Hippocampal formation (tissue), 2 donors: ENCODE measurements around the gene FLVCR2.
"Not testable (repeated sequence)": the region's sequence is repeated elsewhere in the genome, so short reads cannot be mapped to it uniquely, and the experiment has no call there.

ENCODE experiments used
- DNase-seq, 2 donors: peaks; one replicate each; lab custom pipeline; 2025; lab: John Stamatoyannopoulos, UW

FLVCR2 gene

DNA sequence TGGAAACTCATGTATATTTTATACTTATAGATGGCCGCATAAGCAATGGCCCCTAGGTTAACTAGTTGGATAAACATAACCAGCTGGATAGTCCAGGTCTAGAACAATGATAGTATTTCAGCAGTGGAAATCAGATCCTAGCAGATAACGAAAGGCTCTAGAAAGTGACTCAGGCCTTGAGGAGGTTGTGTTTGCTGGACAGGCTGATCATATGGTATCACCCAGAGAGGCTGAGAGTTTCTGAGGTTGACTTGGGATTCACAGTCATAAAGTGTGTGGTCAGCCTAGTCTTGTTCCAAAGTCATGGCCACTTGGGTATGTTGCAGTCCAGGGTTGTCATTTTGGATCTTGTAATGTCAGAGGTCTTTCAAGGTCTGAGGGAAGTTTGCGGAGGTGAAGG is 16.8 kb downstream of the FLVCR2 start:
- DNase-seq, result no peak

- no peak for DNase-seq
Measured at GRCh38 chr14:75597149-75597548, 18.7 kb downstream of the FLVCR2 start.

- not testable (repeated sequence) for DNase-seq
Measured at GRCh38 chr14:75600100-75600499, 21.7 kb downstream of the FLVCR2 start.

GRCh38 chr14:75601061-75601460 is 22.6 kb downstream of the FLVCR2 start:
- DNase-seq, result not testable (repeated sequence)

DNA sequence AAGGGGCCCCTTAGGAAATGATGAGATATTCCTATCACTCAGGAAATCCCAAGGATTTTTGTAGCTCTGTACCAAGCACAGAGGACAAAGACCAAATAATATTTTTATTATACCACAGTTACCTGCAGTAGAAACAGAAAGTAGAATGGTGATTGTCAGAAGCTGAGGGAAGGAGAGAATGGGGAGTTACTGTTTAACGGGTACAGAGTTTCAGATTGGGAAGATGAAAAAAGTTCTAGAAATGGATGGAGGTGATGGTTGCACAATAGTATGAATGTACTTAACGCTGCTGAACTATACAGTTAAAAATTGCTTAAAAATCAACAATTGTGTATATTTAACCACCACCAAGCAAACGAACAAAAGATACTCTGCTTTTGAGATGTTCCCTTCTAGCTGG is 24.1 kb downstream of the FLVCR2 start:
- DNase-seq, result no peak

DNA sequence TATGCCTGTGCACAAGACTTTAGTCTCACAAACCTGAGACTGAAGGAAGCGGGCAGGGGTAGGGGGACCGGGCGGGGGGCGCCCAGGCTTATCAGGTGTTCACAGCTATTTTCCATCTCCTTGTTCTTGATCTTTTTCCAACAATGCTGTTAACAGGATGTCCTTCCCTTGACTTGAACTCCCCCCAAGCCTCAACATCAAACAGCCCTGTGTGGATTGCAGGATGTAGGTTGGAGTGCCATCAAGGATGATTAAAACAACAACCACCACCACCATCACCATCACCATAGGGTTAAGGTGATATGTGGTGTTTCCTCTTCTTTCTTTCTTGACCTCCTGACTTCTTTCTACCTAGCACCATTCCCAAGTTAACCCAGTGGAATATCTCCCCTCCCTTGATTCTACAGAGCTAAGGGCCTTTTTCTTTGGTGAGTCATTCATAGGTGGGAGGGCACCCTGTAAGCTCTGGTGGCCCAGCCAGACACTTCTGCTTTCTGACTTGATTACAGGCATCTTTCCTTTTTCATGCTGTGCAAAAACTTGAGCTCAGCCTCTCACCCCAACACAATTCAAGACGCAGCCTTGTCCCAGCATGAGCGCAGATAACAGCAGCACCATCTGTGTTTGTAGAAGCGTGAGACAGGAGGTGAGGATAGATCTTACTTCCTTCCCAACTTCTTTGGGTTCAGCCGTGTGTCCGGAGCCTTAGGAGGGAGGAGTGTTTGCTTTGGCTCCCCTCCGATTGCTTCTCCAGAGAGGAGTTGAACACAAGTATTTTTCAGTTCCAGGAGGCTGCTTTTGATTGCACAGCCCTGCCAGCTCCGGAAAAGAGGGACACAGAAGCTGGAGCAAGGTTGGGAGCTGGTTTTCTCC is 26.8 kb downstream of the FLVCR2 start:
- DNase-seq, result no peak

DNA sequence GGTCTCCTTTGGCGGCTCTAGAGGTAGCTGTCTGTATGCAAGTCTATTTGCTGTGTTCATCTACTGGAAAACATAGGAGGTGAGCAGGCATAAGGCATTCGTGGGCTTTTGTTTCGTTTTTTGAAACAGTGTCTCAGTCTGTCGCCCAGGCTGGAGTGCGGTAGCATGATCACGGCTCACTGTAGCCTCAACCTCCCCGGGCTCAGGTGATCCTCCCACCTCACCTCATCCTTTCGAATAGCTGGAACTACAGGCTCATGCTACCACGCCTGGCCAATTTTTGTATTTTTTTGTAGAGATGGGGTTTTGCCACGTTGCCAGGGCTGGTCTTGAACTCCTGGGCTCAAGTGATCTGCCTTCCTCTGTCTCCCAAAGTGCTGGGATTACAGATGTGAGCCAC is 27.5 kb downstream of the FLVCR2 start:
- DNase-seq, result no peak

DNA sequence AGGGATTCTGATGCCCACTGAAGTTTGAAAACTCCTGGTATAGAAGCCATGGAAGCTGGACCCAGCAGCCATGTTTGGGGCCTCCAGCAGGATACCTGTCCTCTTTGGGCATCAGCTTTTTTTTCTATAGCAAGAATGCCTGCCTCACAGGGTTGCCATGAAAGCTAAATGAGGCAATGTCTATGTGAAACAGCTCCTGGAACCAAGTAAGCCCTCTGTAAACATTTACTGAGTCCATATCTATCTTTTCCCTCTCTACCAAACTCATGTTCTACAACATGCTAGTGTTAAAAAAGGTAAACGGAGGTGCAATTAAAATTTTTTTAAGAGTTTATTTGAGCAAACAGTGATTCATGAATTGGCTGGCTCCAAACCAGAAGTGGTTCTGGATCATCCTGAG is 28.6 kb downstream of the FLVCR2 start:
- DNase-seq, result no peak

GRCh38 chr14:75607842-75608640 is 29.6 kb downstream of the FLVCR2 start:
- DNase-seq, result no peak

DNA sequence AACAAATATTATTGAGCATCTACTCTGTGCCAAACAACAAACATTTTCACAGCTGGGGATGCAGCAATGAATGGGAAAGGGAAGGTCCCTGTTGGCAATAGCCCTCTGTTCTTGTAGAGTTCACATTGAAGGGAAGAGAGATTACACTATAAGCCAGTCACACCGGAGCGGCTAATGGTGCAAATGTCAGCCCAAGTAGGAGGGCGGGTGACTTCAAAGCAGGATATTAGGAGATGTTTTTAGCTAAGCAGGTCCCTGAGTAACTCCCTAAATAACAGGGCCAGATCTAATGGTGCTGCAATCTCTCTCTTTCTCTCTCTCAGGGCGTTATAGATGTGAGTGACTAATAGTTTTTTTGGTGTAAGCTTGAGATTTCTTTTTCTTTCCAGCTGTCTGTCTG is 30.7 kb downstream of the FLVCR2 start:
- no peak for DNase-seq

GRCh38 chr14:75609606-75610475 is 31.4 kb downstream of the FLVCR2 start:
- no peak for DNase-seq

GRCh38 chr14:75610834-75611233 is 32.4 kb downstream of the FLVCR2 start:
- DNase-seq, result no peak

- DNase-seq, result no peak
Measured at GRCh38 chr14:75612157-75612556, 33.7 kb downstream of the FLVCR2 start.

GRCh38 chr14:75614179-75614578 is 35.8 kb downstream of the FLVCR2 start:
- DNase-seq, result no peak

GRCh38 chr14:75615200-75615599 is 36.8 kb downstream of the FLVCR2 start:
- peak in 1 of 2 donors; percentile 36 for DNase-seq

DNA sequence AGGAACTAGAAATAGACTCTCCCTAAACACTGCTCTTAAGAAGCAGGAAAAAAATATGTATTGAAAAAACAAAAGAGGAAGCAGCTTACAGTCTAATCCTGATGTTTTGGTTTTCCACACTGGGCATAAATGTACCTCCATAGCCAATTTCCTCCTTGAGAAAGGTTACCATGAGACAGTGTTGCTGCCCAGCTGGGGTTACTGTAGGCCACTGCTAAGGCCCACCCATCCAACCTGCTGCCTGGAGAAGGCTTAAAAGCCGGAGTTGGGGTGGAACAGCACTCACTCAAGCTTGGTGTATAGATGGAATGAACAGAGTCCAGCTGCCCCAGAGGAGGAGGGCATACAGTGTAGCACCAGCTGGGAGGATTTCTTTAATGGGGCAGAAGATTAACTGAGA is 41.1 kb downstream of the FLVCR2 start:
- no peak for DNase-seq

DNA sequence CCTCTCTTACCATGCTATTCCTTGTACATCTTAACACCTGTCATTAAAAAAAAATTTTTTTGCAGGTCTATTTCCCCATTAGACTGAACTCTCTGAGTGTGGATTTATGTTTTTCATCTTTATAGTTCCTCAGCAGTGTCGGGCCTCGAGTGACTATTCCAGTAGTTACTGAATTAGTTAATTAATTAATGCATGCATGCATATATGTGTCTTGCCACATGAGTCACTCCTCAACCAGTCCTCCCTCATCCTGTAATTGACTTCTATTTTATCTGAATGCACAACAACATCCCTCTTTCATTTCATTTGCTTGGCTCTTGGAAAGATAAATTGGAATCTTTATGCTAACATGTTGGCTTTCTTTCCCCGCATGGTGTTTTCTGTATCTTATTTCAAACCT is 46.6 kb downstream of the FLVCR2 start:
- DNase-seq, result no peak

GRCh38 chr14:75626396-75626795 is 48.0 kb downstream of the FLVCR2 start:
- no peak for DNase-seq

GRCh38 chr14:75626863-75627262 is 48.4 kb downstream of the FLVCR2 start:
- DNase-seq, result no peak

GRCh38 chr14:75627406-75627805 is 49.0 kb downstream of the FLVCR2 start:
- DNase-seq, result no peak

GRCh38 chr14:75628816-75629215 is 50.4 kb downstream of the FLVCR2 start:
- DNase-seq, result no peak
